Stimulated activated CD4-positive, alpha-beta T cell treated with anti-CD3 and anti-CD28 coated beads, Interleukin-1b, Interleukin-23, amount 100 ng/mL, for 4 hours (primary cell): ENCODE measurements around the gene MKS1.

ENCODE experiments used
- DNase-seq, 2 donors: peaks; one replicate each; pipeline ENCODE4 v3.0.0-alpha.2; 2020; ENCODE audit warnings: low read depth in 2 of 2

Gene MKS1

GRCh38 chr17:58161566-58161965 lies 57.5 kb downstream of the MKS1 start:
- DNase-seq = no peak

- DNase-seq = no peak
Observed at GRCh38 chr17:58158181-58158580, 60.9 kb downstream of the MKS1 start.

DNA sequence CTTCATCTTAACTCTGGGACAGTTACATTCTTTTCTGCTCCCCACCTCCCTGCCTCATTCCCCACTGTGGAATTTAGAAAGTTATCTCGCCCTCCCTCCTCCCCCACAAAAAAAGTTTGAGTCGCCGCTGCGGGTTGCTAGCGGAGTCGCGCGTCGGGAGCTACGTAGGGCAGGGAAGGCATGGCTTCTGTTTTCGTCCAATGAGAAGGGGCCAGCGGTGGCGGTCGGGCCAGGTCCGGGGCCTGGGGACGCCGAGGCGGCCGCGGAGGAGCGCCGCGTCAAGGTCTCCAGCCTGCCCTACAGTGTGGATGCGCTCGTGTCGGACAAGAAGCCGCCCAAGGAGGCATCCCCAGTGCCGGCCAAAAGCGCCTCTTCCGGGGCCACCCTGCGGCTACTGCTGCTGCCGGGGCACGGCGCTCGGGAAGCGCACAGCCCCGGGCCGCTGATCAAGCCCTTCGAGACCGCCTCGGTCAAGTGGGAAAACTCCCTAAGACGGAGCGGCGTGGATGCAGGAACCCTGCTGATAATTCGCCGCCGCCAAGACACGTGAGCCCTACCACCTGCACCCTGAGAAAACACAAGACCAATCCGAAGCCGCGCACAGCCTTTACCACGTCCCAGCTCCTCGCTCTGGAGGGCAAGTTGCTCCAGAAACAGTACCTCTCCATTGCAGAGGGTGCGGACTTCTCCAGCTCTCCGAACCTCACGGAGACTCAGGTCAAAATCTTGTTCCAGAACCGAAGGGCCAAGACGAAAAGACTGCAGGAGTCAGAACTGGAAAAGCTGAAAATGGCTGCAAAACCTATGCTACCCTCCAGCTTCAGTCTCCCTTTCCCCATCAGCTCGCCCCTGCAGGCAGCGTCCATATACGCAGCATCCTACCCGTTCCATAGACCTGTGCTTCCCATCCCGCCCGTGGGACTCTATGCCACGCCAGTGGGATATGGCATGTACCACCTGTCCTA lies 61.9 kb downstream of the MKS1 start:
- DNase-seq = peak; percentile 25 to 52
